ENCODE data around the gene KHK.

DNA sequence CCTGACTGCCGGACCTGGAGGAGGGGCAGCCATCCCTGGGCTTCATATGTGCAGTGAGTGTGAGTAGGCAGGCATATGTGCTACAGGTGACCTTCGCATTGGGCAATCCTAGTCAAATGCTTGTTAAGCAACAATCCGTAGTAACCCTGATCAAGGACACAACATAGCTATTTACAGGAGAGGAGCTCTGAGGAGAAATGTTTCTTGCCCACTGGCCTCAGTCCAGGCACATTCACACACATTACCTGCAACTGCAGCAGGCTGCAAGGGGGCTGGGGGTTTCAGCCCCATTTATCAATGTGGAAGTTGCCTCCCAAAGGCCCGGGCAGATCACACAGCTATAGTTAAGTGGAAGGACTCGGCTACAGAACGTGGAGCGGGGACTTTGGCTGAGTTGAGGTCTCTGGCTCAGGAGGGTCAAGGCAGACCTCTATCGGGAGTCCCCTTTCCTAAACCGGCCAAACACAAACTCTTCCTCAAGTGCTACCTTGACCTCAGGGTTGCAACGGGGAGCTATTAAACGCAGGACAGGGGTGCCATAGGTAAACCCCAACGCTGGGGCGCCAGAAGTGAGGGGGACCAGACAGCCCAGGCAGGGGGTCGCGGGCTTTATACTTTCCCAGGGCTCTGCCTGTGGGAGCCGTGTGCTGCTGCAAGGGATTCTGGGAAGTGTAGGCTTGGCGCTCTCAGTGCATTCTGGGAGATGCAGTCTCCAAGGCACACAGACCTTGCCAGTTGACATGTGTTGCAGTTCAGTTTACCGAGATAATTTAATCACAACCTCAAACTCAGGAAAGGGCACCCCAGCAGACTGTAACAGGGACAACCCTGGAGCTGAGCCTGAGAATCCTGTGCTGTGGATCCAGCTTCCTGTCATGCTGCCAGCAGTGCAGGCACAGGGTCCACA lies 9.4 kb downstream of the KHK start:
- TF ChIP-seq, protein P1, sequence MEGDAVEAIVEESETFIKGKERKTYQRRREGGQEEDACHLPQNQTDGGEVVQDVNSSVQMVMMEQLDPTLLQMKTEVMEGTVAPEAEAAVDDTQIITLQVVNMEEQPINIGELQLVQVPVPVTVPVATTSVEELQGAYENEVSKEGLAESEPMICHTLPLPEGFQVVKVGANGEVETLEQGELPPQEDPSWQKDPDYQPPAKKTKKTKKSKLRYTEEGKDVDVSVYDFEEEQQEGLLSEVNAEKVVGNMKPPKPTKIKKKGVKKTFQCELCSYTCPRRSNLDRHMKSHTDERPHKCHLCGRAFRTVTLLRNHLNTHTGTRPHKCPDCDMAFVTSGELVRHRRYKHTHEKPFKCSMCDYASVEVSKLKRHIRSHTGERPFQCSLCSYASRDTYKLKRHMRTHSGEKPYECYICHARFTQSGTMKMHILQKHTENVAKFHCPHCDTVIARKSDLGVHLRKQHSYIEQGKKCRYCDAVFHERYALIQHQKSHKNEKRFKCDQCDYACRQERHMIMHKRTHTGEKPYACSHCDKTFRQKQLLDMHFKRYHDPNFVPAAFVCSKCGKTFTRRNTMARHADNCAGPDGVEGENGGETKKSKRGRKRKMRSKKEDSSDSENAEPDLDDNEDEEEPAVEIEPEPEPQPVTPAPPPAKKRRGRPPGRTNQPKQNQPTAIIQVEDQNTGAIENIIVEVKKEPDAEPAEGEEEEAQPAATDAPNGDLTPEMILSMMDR (IDR thresholded peaks at IDR 0.05; ENCODE audit: low read depth, low read length, poor library complexity, severe bottlenecking) = no peak
- no peak for TF ChIP-seq EZH2phosphoT487 (IDR thresholded peaks at IDR 0.05; ENCODE audit: borderline replicate concordance, low read length)

All from DOHH2 (cell line).